Liver (tissue), 3 donors: Measurements from ENCODE around the gene TMEM164.

ENCODE experiments used
- CTCF ChIP-seq: fragments of 150-350 bp; IDR thresholded peaks from 2 replicates; pipeline ENCODE4 v1.5.1; 2017; ENCODE audit warnings: improper control_type of control experiment, low read depth, low read length; ENCODE audit not compliant: missing input control
- FOXA1 ChIP-seq: IDR thresholded peaks from 2 replicates; pipeline ENCODE4 v1.6.1; 2016; ENCODE audit warnings: antibody characterized with exemption
- JUND ChIP-seq, 2 donors: IDR thresholded peaks; 2 replicates each; pipeline ENCODE4 v1.6.1; 2016; ENCODE audit warnings: antibody characterized with exemption in 2 of 2
- MAX ChIP-seq: IDR thresholded peaks from 2 replicates; pipeline ENCODE4 v1.6.1; 2016; ENCODE audit warnings: antibody characterized with exemption
- NR2F2 ChIP-seq: IDR thresholded peaks from 2 replicates; pipeline ENCODE4 v1.6.1; 2016; ENCODE audit warnings: antibody characterized with exemption
- RAD21 ChIP-seq, 2 donors: IDR thresholded peaks; 2 replicates each; pipeline ENCODE4 v1.6.1; 2016; ENCODE audit warnings: antibody characterized with exemption in 2 of 2, mild to moderate bottlenecking in 2 of 2
- REST ChIP-seq: IDR thresholded peaks from 2 replicates; pipeline ENCODE4 v1.6.1; 2016; ENCODE audit warnings: antibody characterized with exemption, mild to moderate bottlenecking
- SP1 ChIP-seq: IDR thresholded peaks from 2 replicates; pipeline ENCODE4 v1.6.1; 2018; ENCODE audit warnings: antibody characterized with exemption, mild to moderate bottlenecking
- TAF1 ChIP-seq: conservative IDR thresholded peaks from 2 replicates; pipeline ENCODE4 v1.6.1; 2016; ENCODE audit warnings: antibody characterized with exemption, mild to moderate bottlenecking
- YY1 ChIP-seq: IDR thresholded peaks from 2 replicates; pipeline ENCODE4 v1.6.1; 2016; ENCODE audit warnings: antibody characterized with exemption, mild to moderate bottlenecking
- ZBTB33 ChIP-seq: IDR thresholded peaks from 2 replicates; pipeline ENCODE4 v1.6.1; 2016; ENCODE audit warnings: antibody characterized with exemption
- donor health status: healthy.
- donor health status: healthy.

- TF ChIP-seq CTCF (no peak), RAD21 (IDR thresholded peaks at IDR 0.05) (no peak), REST (no peak), JUND (IDR thresholded peaks at IDR 0.05) (no peak), TAF1 (no peak), FOXA1 (no peak), MAX (no peak), YY1 (no peak), SP1 (no peak), NR2F2 (no peak), ZBTB33 (no peak)
Observed at GRCh38 chrX:110213183-110213582, 210.3 kb downstream of the TMEM164 start.
